Measurements from ENCODE around the gene ONECUT1.
"Not testable (repeated sequence)": the region's sequence is repeated elsewhere in the genome, so short reads cannot be mapped to it uniquely, and the experiment has no call there.

ONECUT1 gene

GRCh38 chr15:52790169-52790708 is at the start of gene ONECUT1:
Gene ONECUT1, minus strand, starts transcription at chr15:52790336. Its CDS starts 452 bp downstream, at chr15:52789884.
- peak in 1 of 2 experiments; percentile 6 for DNase-seq

DNA sequence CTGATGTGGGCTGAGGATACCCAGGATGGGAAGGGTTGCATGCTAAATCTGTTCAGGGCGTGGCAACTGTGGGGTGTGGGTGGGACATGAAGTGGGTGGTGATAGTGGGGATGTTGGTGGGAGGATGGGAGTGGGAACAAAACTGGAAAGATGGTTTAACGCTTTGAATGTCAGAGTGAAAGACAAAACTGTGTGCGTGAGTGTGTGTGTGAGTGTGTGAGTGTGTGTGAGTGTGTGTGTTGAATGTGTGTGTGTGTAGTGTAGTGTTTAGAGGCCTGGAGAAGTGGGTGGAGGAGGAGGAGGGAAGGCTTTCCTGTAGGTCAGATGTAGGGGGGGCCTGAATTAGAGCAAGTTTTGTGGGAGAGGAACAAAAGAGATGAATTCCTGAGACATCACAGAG is 44.2 kb upstream of the ONECUT1 start:
- DNase-seq = no peak

DNA sequence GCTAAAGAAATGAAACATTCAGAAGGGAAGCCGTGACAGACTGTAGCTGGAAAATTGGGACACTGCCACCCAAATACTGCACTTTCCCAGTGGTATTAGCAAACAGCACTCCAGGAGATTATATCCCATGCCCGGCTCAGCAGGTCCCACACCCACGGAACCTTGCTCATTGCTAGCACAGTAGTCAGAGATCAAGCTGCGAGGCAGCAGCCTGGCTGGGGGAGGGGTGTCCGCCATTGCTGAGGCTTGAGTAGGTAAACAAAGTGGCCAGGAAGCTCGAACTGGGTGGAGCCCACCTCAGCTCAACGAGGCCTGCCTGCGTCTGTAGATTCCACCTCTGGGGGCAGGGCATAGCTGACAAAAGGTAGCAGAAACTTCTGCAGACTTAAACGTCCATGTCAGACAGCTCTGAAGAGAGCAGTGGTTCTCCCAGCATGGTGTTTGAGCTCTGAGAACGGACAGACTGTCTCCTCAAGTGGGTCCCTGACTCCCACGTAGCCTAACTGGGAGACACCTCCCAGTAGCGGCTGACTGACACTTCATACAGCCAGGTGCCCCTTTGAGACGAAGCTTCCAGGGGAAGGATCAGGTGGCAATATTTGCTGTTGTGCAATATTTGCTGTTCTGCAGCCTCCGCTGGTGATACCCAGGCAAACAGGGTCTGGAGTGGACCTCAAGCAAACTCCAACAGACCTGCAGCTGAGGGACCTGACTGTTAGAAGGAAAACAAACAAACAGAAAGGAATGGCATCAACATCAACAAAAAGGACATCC is 34.2 kb upstream of the ONECUT1 start:
- DNase-seq = not testable (repeated sequence)

- DNase-seq = no peak
These were observed 32.3 kb upstream of the ONECUT1 start for GRCh38 chr15:52822475-52822874.

DNA sequence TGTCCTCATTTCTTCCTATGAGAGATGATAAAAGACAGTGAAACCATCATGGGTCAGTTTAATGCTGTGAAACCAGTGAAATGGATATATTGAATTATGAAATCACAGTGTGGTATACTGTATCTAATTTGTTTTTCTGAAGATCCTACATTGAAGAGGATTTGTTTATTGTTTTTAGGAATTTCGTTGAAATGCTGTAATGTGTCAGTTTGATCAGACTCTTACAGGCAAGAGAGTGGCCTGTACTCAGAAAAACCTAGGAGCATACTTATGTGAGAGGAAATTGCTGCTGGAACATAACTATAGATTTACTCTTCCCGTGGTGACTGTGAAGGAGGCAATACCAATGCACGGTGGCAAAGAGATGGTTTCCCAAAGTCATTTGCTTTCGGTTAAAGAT is 29.1 kb upstream of the ONECUT1 start:
- DNase-seq = no peak

GRCh38 chr15:52815899-52816298 is 25.8 kb upstream of the ONECUT1 start:
- DNase-seq = not testable (repeated sequence)

- no peak for DNase-seq
These were observed 18.9 kb upstream of the ONECUT1 start for GRCh38 chr15:52808996-52809395.

DNA sequence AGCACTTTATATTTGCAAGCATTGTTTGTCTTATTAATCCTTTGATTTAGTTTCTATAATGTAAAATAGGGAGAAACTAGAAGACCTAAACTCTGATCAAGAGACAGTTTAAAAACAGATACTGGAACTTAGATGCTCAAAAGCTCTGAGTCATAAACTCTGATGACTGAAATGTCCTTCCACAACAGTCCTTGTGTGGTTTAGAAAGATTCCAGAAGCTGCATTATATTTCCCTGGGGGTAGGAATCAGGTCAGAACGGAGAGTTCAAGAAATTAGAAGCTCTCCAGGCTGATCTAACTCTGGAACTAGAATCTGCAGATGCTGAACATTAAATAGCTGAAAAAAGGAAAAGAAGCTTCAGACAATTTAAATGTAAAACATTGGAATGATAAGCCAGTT is 18.3 kb upstream of the ONECUT1 start:
- no peak for DNase-seq

GRCh38 chr15:52806284-52806655 is 16.1 kb upstream of the ONECUT1 start:
- DNase-seq = no peak

DNA sequence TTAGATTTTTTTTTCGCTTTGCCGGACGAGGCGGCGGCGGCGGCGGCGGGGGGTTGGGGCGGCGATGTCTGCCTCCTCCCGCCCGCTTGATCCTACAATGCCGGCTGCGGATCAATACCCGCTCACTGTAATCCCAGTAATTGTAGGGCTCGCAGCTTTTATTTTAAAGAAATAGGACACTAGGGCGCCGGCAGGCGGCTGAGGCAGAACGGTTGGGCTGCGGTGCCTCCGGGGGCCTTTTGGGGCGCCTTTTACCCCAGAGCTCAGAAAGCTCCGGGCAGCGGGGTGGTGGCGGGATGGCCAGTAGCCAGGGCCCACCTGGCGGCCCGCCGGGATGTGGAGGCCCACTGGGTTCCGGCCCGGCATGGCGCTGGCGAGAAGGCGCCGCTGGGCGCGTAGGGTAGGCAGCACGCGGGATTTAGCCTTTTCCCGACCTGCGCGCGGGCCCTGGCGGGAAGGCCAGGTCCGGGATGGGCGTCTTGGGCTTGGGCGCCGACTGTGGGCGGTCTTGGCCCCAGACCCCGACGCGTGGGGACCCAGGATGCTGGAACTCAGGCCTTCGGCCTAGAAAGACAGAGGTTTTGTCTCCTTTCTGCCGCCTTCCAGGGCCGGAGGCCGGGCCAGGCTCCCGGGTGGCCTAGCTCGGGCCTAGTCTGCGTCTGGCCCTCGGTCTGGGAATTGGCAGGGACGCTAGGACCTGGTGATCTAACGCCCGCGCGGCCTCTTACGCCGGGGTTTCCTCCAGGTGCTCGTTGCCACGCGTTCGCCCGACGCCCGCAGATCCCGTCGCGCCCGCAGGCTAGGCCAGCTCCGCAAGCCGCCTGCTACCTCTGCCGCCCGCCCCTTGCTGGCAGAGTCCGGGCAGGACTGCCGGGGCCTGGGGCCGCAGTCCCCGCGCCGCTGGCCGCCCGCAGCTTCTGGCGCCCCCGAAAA is 15.5 kb upstream of the ONECUT1 start:
- no peak for DNase-seq

DNA sequence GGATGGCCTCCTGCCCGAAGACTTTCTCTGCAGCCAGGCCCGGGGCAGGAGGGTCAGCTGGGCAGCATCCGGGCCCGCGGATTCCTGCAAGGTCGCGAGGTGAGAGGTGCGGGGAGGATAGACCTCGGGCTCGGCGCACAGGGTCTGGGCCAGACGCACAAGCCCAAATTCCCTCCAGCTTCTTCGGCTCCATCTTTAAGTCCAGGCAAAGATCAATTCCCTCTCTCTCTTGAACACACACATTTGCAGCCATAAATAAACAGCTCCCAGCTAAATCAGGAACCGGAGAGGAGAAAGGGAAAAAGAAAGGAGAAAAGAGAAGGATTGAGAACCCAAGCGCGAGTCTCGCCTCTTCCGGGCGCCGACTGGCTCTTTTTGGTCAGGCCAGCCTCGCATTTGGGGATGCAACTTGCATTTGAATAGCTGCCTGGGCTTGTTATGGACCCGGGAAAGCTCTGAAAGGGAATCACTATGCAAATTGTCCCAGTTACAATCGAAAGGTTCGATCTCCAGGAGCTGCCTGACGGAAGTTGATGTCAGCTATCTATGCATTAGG is 14.5 kb upstream of the ONECUT1 start:
- no peak for DNase-seq

GRCh38 chr15:52803467-52804306 is 13.6 kb upstream of the ONECUT1 start:
- DNase-seq = no peak

DNA sequence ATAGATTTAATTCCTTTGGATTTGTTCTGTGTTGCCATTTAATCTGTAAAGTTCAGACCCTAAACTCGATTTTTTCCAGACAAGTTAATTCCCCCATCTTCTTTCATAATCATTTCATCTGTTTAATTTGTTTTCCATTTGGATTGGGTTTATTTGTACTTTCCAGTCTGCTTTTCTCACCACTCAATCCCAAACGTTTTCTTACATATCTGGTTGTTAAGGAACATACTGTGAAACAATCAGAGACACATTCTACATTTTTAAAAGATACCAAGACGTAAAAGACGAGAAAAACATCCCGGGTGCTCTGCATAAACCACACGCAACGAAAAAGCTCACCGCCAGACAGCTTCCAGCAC is 13.0 kb upstream of the ONECUT1 start:
- DNase-seq = no peak

DNA sequence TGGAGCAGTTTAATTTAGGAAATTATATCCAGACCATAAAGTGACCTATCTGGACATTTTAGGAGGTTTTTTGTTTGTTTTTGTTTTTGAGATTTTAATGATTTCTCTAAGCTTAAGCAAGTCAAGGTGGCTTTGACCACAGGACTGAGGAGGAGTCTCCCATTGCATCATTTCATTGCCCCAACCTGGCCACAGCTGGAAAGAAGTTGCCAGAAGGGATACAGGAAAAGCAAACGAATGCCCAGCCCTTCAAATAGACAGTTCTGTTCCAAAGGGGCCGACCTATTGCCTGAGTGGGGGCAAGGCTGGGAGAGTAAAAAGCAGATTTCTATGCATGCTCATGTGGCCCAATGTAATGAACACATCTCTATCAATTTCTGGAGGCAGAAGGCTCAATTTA is 12.0 kb upstream of the ONECUT1 start:
- DNase-seq = no peak

GRCh38 chr15:52801748-52802085 is 11.6 kb upstream of the ONECUT1 start:
- no peak for DNase-seq

GRCh38 chr15:52800828-52801747 is 11.0 kb upstream of the ONECUT1 start:
- DNase-seq = no peak

DNA sequence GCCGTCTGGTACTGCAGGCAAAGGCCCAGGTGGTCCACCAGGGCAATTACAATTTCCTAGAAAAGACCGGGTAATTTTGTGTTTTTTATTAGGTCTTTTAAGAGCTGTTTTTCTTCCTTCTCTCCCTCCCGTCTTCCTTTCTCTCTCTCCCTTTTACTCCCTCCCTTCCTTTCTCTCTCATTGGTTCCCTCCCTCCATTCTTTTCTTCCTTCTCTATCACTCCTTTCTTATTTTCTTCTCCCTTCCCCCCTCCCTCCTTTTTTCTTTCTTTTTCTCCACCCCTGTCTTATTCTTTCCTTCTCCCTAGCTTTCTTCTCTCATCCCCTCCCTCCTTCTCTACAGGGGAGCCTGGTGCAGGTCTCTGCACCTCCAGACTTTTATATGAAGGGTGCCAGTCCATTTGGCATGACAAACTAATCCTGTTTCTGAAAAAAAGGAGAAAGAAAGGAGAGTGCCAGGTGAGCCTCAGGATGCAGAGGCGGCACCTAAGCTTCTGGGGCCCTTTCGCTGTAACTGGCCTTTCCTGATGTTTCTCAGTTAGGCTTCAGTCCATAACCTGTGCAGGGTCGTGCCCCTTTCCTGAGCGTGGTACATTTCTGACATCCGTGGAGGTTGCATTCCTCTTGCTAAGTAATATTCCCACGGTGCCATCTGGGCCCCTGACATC is 9.1 kb upstream of the ONECUT1 start:
- no peak for DNase-seq

GRCh38 chr15:52798529-52799101 is 8.5 kb upstream of the ONECUT1 start:
- DNase-seq = no peak

DNA sequence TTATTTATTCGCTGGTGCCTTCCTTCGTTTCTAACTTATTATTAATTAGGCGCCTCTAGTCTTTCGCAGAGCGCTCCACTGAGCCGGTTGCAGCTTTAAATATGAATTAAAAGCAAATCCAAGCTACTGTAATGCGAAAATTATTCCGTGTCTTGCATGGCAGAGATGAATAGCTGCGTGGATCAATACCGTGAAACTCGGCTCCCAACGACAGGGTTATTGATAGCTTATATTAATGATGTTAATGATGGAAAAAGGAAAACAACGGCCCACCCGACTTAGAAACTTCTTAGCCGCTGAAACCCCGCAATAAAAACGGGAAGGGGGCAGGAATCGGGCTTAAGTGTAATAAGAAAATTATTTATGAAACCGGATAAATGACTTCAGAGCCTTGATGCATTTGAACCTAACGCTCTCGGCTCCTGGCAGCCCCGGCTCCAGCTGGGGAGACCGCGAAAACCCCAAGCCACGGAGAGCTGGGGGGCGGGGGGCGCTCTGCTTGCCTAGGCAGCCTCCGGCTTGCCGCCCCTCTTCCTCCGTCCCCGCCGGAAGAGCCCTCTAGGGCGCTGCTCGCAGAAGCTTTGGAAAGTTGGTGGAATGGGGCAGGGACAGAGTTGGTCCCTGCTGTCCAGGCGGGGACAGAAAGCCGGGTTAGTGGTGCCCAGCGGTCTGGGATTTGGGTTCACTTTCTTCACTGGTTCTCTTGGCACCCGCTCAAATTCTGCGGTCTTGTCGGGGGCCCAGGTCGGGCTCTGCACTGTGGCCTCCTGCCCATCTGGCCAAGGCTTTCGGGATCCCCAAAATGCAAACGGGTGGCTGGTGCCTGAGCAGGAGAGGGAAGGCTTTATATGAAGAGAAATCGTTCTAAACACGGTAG is 7.7 kb upstream of the ONECUT1 start:
- no peak for DNase-seq
